TTC549 (cell line): Measurements from ENCODE around the gene SCAPER.
"Not testable (repeated sequence)": the region's sequence is repeated elsewhere in the genome, so short reads cannot be mapped to it uniquely, and the experiment has no call there.

Source experiments
- FAIRE-seq: peaks from 2 replicates; lab custom pipeline; 2012; peaks lifted over from hg19 to GRCh38; lab: Jason Lieb, UNC

Gene SCAPER

DNA sequence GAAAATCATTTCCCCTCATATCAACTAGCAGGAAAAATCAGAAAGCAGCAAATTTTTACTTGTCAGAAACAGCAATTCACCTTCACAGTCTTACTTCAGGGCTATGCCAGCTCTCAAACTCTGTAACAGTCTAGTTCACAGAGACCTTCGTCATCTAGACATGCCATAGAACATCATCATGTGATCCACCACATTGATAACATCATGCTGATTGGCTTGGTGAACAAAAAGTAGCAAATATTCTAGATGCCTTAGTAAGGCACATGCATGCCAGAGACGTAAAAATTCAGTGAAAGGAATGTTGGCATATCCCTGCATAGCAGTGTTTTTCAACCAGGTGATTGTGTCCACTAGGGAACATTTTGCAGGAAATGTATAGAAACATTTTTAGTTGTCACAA is 8.6 kb upstream of the SCAPER start:
- FAIRE-seq, result no peak

DNA sequence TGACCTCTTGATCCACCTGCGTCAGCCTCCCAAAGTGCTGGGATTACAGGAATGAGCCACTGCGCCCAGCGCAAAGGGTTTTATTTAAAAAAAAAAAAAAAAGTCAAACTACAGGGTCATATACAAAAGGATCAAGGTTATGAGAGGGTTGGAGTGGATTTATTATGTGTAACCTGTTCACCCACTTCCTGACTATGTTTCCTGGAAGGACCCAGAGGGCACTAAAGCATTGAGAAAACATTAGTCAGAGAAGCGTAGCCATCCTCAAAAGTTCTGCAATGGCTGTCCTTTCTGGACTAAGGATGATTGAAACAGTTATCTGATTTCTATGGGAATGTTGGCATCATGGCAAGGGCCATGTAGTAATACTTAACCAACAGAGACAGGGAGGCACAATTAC is 7.3 kb upstream of the SCAPER start:
- FAIRE-seq, result no peak

- FAIRE-seq, result no peak
Observed at GRCh38 chr15:76905855-76906254, 715 bp upstream of the SCAPER start.

DNA sequence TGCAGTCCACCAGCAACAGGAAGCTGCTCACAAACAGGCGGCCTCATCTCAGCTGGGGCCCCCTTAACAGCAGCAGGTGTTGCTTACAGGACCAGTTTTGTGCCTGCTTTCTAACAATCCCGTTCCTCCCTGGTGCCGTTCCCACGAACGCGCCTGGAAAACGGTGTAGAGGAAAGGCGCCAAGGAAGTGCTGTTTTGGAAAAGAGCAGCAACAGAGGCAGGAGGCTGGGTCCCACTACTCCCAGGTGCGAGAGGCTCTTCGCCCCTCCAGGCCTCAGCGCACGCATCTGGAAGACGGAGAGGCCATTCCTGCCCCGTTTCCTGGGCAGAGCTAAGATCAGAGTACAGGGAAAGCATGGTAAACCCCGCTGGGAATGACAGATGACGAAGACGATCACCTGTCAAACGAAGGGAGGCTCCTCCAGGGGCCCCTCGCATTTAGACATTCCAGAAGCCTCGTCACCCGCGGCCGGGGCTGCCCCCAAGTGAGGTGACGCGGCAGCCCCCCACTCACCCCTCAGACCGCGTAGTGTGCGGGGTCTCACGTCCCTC is 603 bp downstream of the SCAPER start:
- FAIRE-seq, result no peak

- no peak for FAIRE-seq
Observed at GRCh38 chr15:76903251-76903681, 1.9 kb downstream of the SCAPER start.

- FAIRE-seq, result no peak
Observed at GRCh38 chr15:76901965-76902364, 3.2 kb downstream of the SCAPER start.

- not testable (repeated sequence) for FAIRE-seq
Observed at GRCh38 chr15:76899931-76900310, 5.2 kb downstream of the SCAPER start.

DNA sequence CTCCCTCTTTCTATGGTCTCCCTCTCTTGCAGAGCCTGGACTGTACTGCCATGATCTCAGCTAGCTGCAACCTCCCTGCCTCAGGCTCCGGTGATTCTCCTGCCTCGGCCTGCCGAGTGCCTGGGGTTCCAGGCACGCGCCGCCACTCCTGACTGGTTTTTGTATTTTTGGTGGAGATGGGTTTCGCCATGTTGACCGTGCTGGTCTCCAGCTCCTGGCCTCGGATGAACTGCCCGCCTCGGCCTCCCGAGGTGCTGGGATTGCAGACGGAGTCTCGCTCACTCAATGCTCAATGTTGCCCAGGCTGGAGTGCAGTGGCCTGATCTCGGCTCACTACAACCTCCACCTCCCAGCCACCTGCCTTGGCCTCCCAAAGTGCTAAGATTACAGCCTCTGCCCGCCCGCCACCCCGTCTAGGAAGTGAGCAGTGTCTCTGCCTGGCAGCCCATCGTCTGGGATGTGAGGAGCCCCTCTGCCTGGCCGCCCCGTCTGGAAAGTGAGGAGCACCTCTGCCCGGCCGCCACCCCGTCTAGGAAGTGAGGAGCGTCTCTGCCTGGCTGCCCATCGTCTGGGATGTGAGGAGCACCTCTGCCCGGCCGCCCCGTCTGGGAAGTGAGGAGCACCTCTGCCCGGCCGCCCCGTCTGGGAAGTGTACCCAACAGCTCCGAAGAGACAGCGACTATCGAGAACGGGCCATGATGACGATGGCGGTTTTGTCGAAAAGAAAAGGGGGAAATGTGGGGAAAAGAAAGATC is 5.8 kb downstream of the SCAPER start:
- not testable (repeated sequence) for FAIRE-seq

- no peak for FAIRE-seq
Observed at GRCh38 chr15:76898102-76898501, 7.0 kb downstream of the SCAPER start.

DNA sequence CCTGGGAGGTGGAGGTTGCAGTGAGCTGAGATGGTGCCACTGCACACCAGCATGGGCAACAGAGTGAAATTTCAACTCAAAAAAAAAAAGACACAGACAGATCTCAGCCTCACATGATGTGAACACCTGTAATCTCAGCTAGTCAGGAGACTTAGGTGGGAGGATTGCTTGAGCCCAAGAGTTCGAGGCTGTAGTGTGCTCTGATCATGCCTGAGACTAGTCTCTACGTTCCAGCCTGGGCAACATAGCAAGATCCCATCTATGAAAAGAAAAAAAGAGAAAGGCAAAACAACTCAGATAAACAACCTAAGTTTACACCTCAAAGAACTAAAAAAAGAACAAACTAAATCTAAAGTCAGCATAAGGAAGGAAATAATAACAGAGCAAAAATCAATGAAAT is 11.0 kb downstream of the SCAPER start:
- FAIRE-seq, result no peak

GRCh38 chr15:76892836-76893235 is 12.3 kb downstream of the SCAPER start:
- FAIRE-seq, result not testable (repeated sequence)

GRCh38 chr15:76887280-76888141 is 17.6 kb downstream of the SCAPER start:
- FAIRE-seq, result not testable (repeated sequence)

DNA sequence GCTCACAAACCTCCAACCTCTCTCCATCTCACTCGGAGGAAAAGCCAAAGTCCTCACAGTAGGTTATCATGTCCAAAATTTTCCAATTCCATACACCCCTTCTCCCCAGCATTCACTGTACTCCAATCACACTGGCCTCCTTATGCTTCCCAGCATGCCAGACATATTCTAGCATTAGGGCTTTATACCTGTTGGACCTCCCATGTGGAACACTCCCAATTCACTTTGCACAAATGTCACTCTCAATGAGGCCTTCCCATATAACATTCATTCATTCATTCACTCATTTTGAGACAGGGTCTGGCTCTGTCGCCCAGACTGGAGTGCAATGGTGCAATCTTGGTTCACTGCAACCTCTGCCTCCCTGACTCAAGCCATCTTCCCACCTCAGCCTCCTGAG is 19.9 kb downstream of the SCAPER start:
- no peak for FAIRE-seq

DNA sequence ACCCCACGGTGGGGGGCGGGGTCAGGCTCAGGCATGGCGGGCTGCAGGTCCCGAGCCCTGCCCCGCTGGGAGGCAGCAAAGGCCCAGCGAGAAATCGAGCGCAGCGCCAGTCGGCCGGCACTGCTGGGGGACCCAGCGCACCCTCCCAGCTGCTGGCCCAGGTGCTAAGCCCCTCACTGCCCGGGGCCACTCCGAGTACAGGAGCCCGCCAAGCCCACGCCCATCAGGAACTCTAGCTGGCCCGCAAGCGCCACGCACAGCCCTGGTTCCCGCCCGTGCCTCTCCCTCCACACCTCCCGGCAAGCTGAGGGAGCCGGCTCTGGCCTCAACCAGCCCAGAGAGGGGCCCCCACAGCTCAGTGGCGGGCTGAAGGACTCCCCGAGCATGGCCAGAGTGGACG is 29.2 kb downstream of the SCAPER start:
- FAIRE-seq, result no peak

- not testable (repeated sequence) for FAIRE-seq
Observed at GRCh38 chr15:76873066-76873465, 32.1 kb downstream of the SCAPER start.

GRCh38 chr15:76871930-76872329 is 33.2 kb downstream of the SCAPER start:
- FAIRE-seq, result no peak

DNA sequence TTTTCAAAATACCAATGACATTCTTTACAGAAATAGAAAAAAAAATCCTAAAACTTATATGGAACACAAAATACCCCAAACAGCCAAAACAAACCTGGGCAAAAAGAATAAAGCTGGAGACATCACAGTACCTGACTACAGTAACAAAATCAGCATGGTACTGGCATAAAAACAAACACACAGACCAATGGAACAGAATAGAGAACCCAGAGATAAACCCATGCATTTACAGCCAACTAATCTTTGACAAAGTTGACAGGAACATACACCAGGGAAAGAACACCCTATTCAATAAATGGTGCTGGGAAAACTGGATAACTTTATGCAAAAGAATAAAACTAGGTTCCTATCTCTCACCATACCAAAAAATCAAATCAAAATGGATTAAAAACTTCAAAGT is 36.4 kb downstream of the SCAPER start:
- no peak for FAIRE-seq

DNA sequence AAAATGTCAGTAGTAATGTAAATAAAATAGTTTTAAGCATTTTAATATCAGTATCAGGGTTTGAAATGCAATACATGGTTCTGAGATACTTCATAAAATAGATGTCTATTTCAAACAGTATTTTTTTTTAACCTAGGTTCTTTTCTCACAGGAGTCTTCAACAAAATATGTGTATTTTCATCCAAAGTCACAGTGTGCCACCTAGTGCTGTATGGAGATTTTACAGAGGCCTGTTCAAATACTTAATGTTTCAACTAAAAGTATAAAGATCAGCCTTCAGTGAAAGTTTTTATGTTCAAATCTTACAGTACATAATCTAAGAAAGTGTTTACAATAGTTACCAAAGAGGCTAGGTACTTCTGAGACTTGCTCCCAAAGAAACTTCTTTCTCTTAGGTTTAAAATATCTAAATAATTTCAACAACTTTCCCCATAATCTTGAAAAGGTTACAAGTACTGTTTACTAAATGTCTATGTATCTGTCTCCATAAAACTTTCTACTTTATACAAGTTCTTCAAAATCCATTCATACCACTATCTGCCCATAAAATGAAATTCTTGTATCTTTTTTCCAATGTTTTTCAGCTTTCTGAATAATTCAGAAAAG is 38.3 kb downstream of the SCAPER start:
- peak; percentile 75 for FAIRE-seq

GRCh38 chr15:76866008-76866407 is 39.1 kb downstream of the SCAPER start:
- FAIRE-seq, result no peak

- no peak for FAIRE-seq
Observed at GRCh38 chr15:76865548-76865991, 39.6 kb downstream of the SCAPER start.

GRCh38 chr15:76864586-76864985 is 40.6 kb downstream of the SCAPER start:
- no peak for FAIRE-seq

DNA sequence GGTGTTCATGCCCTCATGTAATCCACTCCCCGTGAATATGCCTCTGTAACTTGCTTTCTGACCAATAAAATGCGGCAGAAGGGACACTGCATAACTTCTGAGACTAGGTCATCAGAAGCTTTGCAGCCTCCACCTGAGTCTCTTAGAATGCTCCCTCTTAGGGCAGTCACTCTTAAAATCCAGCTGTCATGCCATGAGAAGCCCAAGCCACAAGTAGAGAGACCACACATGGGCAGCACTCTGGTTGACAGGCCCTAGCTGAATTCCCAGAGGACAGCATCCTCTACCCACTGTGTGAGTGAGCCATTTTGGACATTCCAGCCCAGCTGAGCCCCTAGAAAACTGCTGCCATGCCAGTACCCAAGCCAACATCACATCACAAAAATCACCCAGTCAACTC is 41.4 kb downstream of the SCAPER start:
- no peak for FAIRE-seq

GRCh38 chr15:76863123-76863522 is 42.0 kb downstream of the SCAPER start:
- FAIRE-seq, result no peak
